H1 (cell line): ENCODE results near the gene NSD2. TPM values are rescaled to one million over a fixed set of nuclear protein-coding genes. Genes with fewer than 3 reads are reported as not detected.

Source experiments
- CTCF ChIA-PET: fragments of 300-600 bp; sonication (Branson Sonifier 250); formaldehyde crosslinking; loops from one replicate; lab custom pipeline; 2021; ENCODE audit not compliant: partially characterized antibody; lab: Charles Lee
- POLR2A ChIA-PET: fragments of 300-600 bp; sonication (Branson Sonifier 250); formaldehyde crosslinking; loops from one replicate; lab custom pipeline; 2021; ENCODE audit warnings: inconsistent platforms; ENCODE audit not compliant: partially characterized antibody; lab: Charles Lee
- DNase-seq, 2 experiments: peaks; one replicate each; pipeline versions ENCODE4 v3.0.0 to v3.0.0-alpha.2; 2010 to 2022; ENCODE audit warnings: low spot score in 2 of 2, low read depth in 1 of 2, mixed read lengths in 1 of 2
- FAIRE-seq: peaks from 2 replicates; lab custom pipeline; 2011; peaks lifted over from hg19 to GRCh38; lab: Jason Lieb, UNC
- H2AFZ ChIP-seq: 2 replicates; pipeline ENCODE4 v1.8.1; 2012; ENCODE audit warnings: low read length, inconsistent platforms
- H2AK5ac ChIP-seq: 2 replicates; pipeline ENCODE4 v1.6.1; 2013; ENCODE audit warnings: low read depth, low read length
- H2BK120ac ChIP-seq: replicated peaks from 2 replicates; pipeline ENCODE3; 2013; ENCODE audit warnings: low read depth, low read length, inconsistent platforms
- H2BK12ac ChIP-seq: 2 replicates; pipeline ENCODE4 v1.6.1; 2013; ENCODE audit warnings: low read depth, low read length
- H2BK15ac ChIP-seq: 2 replicates; pipeline ENCODE4 v1.6.1; 2013; ENCODE audit warnings: low read length
- H2BK20ac ChIP-seq: 2 replicates; pipeline ENCODE4 v1.6.1; 2013; ENCODE audit warnings: low read length
- H2BK5ac ChIP-seq: 2 replicates; pipeline ENCODE4 v1.6.1; 2013; ENCODE audit warnings: low read depth, low read length
- H3K14ac ChIP-seq: 2 replicates; pipeline ENCODE4 v1.6.1; 2013; ENCODE audit warnings: inconsistent platforms; ENCODE audit not compliant: insufficient read length
- H3K18ac ChIP-seq: 2 replicates; pipeline ENCODE4 v1.6.1; 2013; ENCODE audit warnings: low read length; ENCODE audit errors: extremely low read depth
- H3K23ac ChIP-seq: 2 replicates; pipeline ENCODE4 v1.6.1; 2013; ENCODE audit warnings: inconsistent platforms; ENCODE audit not compliant: insufficient read length
- H3K23me2 ChIP-seq: 2 replicates; pipeline ENCODE4 v1.6.1; 2013; ENCODE audit warnings: low read depth, low read length
- H3K27ac ChIP-seq: 2 replicates; pipeline ENCODE4 v1.6.1; 2011; ENCODE audit warnings: low read depth, low read length, inconsistent platforms
- H3K27me3 ChIP-seq, 4 experiments: replicated peaks in 1 of 4; 1 replicate in 1 of 4; 2 replicates in 3 of 4; pipeline versions ENCODE4 v1.6.1 to v1.8.1; 2011 to 2013; ENCODE audit warnings: low read length in 3 of 4, mild to moderate bottlenecking in 3 of 4, inconsistent platforms in 2 of 4, mixed read lengths in 2 of 4, moderate library complexity in 1 of 4; ENCODE audit not compliant: control insufficient read depth in 3 of 4, insufficient read depth in 3 of 4; ENCODE audit errors: extremely low read depth in 1 of 4
- H3K36me3 ChIP-seq, 4 experiments: 2 replicates each; pipeline versions ENCODE4 v1.6.1 to v1.8.1; 2011 to 2013; ENCODE audit warnings: mild to moderate bottlenecking in 4 of 4, low read length in 3 of 4, moderate library complexity in 2 of 4, control low read depth in 1 of 4, inconsistent platforms in 1 of 4; ENCODE audit not compliant: insufficient read depth in 4 of 4, control insufficient read depth in 2 of 4
- H3K4ac ChIP-seq: replicated peaks from 2 replicates; pipeline ENCODE3; 2013; ENCODE audit warnings: low read length, low read depth, mixed read lengths, inconsistent platforms; ENCODE audit not compliant: insufficient read length
- H3K4me1 ChIP-seq, 4 experiments: replicated peaks in 1 of 4; 1 replicate in 1 of 4; 2 replicates in 3 of 4; pipeline versions ENCODE4 v1.6.1 to v1.8.1; 2011 to 2013; ENCODE audit warnings: low read length in 3 of 4, inconsistent platforms in 2 of 4, mixed read lengths in 1 of 4; ENCODE audit not compliant: insufficient read depth in 4 of 4, control insufficient read depth in 3 of 4
- H3K4me2 ChIP-seq, 2 experiments: 2 replicates each; pipeline versions ENCODE4 v1.6.1 to v1.8.1; 2011 to 2013; ENCODE audit warnings: low read depth in 2 of 2, low read length in 2 of 2, control low read depth in 1 of 2, inconsistent platforms in 1 of 2, mild to moderate bottlenecking in 1 of 2; ENCODE audit not compliant: insufficient read depth in 1 of 2
- H3K4me3 ChIP-seq, 4 experiments: fragments of 200-600, 300-600 bp in 1 of 4; sonication (generic), shearing (Covaris generic), sonication (Bioruptor Twin) in 1 of 4; 2 replicates each; pipeline versions ENCODE4 v1.5.1 to v1.8.1; 2011 to 2016; ENCODE audit warnings: low read length in 4 of 4, low read depth in 3 of 4, control low read depth in 2 of 4, inconsistent platforms in 2 of 4, mild to moderate bottlenecking in 2 of 4, mixed read lengths in 1 of 4, moderate library complexity in 1 of 4; ENCODE audit not compliant: insufficient read depth in 2 of 4; ENCODE audit errors: extremely low read depth in 1 of 4
- H3K56ac ChIP-seq: replicated peaks from 2 replicates; pipeline ENCODE3; 2013; ENCODE audit warnings: low read depth, mild to moderate bottlenecking, mixed read lengths, low read length, inconsistent platforms; ENCODE audit not compliant: insufficient read length
- H3K79me1 ChIP-seq: 2 replicates; pipeline ENCODE4 v1.6.1; 2013; ENCODE audit warnings: low read depth, low read length, control low read depth
- H3K79me2 ChIP-seq, 2 experiments: 2 replicates each; pipeline versions ENCODE4 v1.6.1 to v1.8.1; 2012 to 2013; ENCODE audit warnings: low read length in 2 of 2, mild to moderate bottlenecking in 2 of 2, inconsistent platforms in 1 of 2; ENCODE audit not compliant: insufficient read depth in 2 of 2, control insufficient read depth in 1 of 2
- H3K9ac ChIP-seq, 4 experiments: replicated peaks in 1 of 4; 1 replicate in 1 of 4; 2 replicates in 3 of 4; pipeline versions ENCODE4 v1.6.1 to v1.8.1; 2011 to 2013; ENCODE audit warnings: low read depth in 3 of 4, low read length in 3 of 4, control low read depth in 2 of 4, mild to moderate bottlenecking in 2 of 4, moderate library complexity in 2 of 4, inconsistent platforms in 1 of 4; ENCODE audit errors: extremely low read depth in 1 of 4
- H3K9me3 ChIP-seq, 2 experiments: 2 replicates each; pipeline versions ENCODE4 v1.6.1 to v1.8.1; 2012 to 2013; ENCODE audit warnings: mild to moderate bottlenecking in 2 of 2, moderate library complexity in 2 of 2, control low read depth in 1 of 2, inconsistent platforms in 1 of 2, low read depth in 1 of 2, low read length in 1 of 2, mixed read lengths in 1 of 2; ENCODE audit not compliant: insufficient read depth in 2 of 2
- H4K20me1 ChIP-seq, 2 experiments: replicated peaks in 1 of 2; 2 replicates each; pipeline versions ENCODE3 to v1.8.1; 2011 to 2013; ENCODE audit warnings: inconsistent platforms in 2 of 2, low read length in 2 of 2, mild to moderate bottlenecking in 1 of 2; ENCODE audit not compliant: insufficient read depth in 2 of 2, control insufficient read depth in 1 of 2
- H4K5ac ChIP-seq: 2 replicates; pipeline ENCODE4 v1.6.1; 2013; ENCODE audit warnings: low read length, low read depth, mixed read lengths, inconsistent platforms; ENCODE audit not compliant: insufficient read length
- H4K8ac ChIP-seq: 2 replicates; pipeline ENCODE4 v1.8.0; 2013; ENCODE audit warnings: mild to moderate bottlenecking, moderate library complexity, low read length, inconsistent platforms; ENCODE audit not compliant: insufficient read depth; ENCODE audit errors: extremely low read depth
- H4K91ac ChIP-seq: replicated peaks from 2 replicates; pipeline ENCODE3; 2013; ENCODE audit warnings: low read length, mixed read lengths, inconsistent platforms; ENCODE audit not compliant: insufficient read length
- CTBP2 ChIP-seq: IDR thresholded peaks from 2 replicates; pipeline ENCODE4 v1.7.0; 2011; ENCODE audit warnings: borderline replicate concordance, mild to moderate bottlenecking, moderate library complexity, mixed read lengths, low read length; ENCODE audit not compliant: insufficient read depth, insufficient read length
- RAD21 ChIP-seq, 2 experiments: IDR thresholded peaks in 1 of 2; conservative IDR thresholded peaks in 1 of 2; 2 replicates each; pipeline ENCODE4 v1.6.1; 2011; ENCODE audit warnings: low read depth in 2 of 2, low read length in 2 of 2, improper control_type of control experiment in 1 of 2, inconsistent platforms in 1 of 2, mild to moderate bottlenecking in 1 of 2, moderate library complexity in 1 of 2
- RFX5 ChIP-seq: IDR thresholded peaks from 2 replicates; pipeline ENCODE4 v1.6.1; 2011; ENCODE audit warnings: low read depth, low read length, improper control_type of control experiment, borderline replicate concordance
- WGBS, 2 experiments: shearing (Covaris generic) in 1 of 2; methylation state at CpG; one replicate each; pipeline versions ENCODE4 v1.1.6 to v1.1.7; 2013 to 2015; ENCODE audit warnings: low lambda C conversion rate in 2 of 2, mixed read lengths in 2 of 2, inconsistent platforms in 1 of 2, low coverage in 1 of 2, missing lambda C conversion rate in 1 of 2; ENCODE audit not compliant: insufficient replicate concordance in 2 of 2, insufficient coverage in 1 of 2, insufficient read length in 1 of 2; ENCODE audit errors: extremely low coverage in 1 of 2, missing lambda C conversion rate in 1 of 2; 5-methylcytosine and 5-hydroxymethylcytosine counted together
- polyA plus RNA-seq, 7 experiments: library from polyadenylated mRNA; depleted of rRNA in 3 of 7; stranded (reverse) in 5 of 7; unstranded in 2 of 7; fragments of >200 nt in 5 of 7; fragments of 200-250 nt in 2 of 7; gene quantifications; 1 replicate in 5 of 7; 2 replicates in 1 of 7; 4 replicates in 1 of 7; pipeline versions ENCODE4 v1.2.1 to v1.2.3, GENCODE V29; 2011 to 2013; ENCODE audit warnings: missing spikeins in 2 of 7, mixed read lengths in 2 of 7
- total RNA-seq: library from RNA; stranded (reverse); fragmentation: NEBNext Ultra II Directional; extraction: Animal tissue kit (Norgen Biotek cat#: 25700); gene quantifications from 2 replicates; pipeline ENCODE4 v1.2.1, GENCODE V29; 2021
- TF ChIP-seq, protein P1 (sequence below), 3 experiments: IDR thresholded peaks; 1 replicate in 2 of 3; 2 replicates in 1 of 3; pipeline versions ENCODE4 v1.5.1 to v1.6.1; 2011; ENCODE audit warnings: low read length in 3 of 3, mild to moderate bottlenecking in 3 of 3, inconsistent platforms in 2 of 3, low read depth in 1 of 3, moderate library complexity in 1 of 3; ENCODE audit not compliant: insufficient read depth in 1 of 3; ENCODE audit errors: control extremely low read depth in 1 of 3

Gene NSD2
- total and polyA plus RNA-seq, 2 of the 8 experiments (the other 6 are each of a cell fraction or from before 2014, with no cell fraction given) = 26.7 to 129 TPM

DNA sequence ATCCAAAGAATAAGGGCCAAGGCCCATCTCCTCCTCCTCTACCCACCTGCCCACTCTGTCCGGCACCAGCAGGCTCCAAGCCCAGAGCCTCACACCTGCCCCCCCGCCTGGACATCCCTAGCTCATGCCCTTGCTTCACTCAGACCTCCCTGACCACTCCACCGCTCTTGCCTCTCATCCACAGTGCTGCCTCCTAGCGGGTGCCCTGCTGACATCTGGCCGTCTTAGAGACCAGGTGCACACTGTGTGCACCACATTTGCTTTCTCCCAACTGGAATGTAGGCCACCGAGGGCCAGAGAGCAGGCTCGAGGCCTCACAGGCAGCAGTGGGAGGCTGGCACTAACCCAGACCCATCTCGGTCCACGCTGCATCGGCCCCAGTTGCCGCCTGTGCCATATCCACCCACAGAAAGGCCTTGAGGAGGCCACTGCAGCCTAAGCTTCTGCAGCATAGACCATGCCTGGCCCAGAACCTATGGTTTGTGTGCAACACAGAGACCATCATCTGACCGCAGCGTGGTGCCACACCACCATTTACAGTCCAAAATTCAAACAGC, 28.8 kb upstream of the NSD2 start:
- Histone ChIP-seq H3K23ac (no peak overlapping the region), H3K4ac (no peak overlapping the region), H3K56ac (no peak overlapping the region), H4K20me1 (peaks cover 1 to 19% of the 10 kb centered on the region in 2 experiments), H2BK20ac (no peak overlapping the region), H3K79me1 (peaks cover 10% of the 10 kb centered on the region), H3K18ac (no peak overlapping the region), H3K9me3 (no peaks in the 10 kb centered on the region), H4K91ac (no peak overlapping the region), H3K27ac (no peak overlapping the region), H3K4me3 (no peak overlapping the region), H2AFZ (no peak overlapping the region), H3K27me3 (no peaks in the 10 kb centered on the region), H2BK15ac (no peak overlapping the region), H2BK120ac (peak overlapping the region; percentile 22), H3K79me2 (no peaks in the 10 kb centered on the region), H3K36me3 (peaks cover 0 to 10% (median 6%) of the 10 kb centered on the region in 4 experiments; a peak in 6 of 8 replicates), H4K5ac (no peak overlapping the region), H3K23me2 (no peaks in the 10 kb centered on the region), H2BK5ac (no peak overlapping the region), H3K4me1 (no peaks in the 10 kb centered on the region), H3K14ac (no peak overlapping the region), H2BK12ac (no peak overlapping the region), H4K8ac (no peak overlapping the region), H2AK5ac (no peak overlapping the region), H3K9ac (no peak overlapping the region), H3K4me2 (no peak overlapping the region)
- DNase-seq = no peak
- ChIA-PET CTCF (interaction anchor here (0.6 to 3.1 kb wide), 11 partner anchors 9 to 320 kb away, joined by 3 to 16 read pairs (median 3); no protein-coding TSS in a partner anchor), POLR2A (interaction anchor here (1.2 kb wide), 1 partner anchor 130 kb away, joined by 3 read pairs; the partner anchor contains the start of gene SLBP)
- TF ChIP-seq CTBP2 (no peak), RAD21 (IDR thresholded peaks at IDR 0.05 in 1 of 2, conservative IDR thresholded peaks at IDR 0.05 in 1 of 2; ENCODE audit: low read depth in 2 of 2, low read length in 2 of 2) (peak in 1 of 2 experiments; percentile 22; a peak in 1 of 4 replicates), RFX5 (no peak)
- TF ChIP-seq, protein P1, sequence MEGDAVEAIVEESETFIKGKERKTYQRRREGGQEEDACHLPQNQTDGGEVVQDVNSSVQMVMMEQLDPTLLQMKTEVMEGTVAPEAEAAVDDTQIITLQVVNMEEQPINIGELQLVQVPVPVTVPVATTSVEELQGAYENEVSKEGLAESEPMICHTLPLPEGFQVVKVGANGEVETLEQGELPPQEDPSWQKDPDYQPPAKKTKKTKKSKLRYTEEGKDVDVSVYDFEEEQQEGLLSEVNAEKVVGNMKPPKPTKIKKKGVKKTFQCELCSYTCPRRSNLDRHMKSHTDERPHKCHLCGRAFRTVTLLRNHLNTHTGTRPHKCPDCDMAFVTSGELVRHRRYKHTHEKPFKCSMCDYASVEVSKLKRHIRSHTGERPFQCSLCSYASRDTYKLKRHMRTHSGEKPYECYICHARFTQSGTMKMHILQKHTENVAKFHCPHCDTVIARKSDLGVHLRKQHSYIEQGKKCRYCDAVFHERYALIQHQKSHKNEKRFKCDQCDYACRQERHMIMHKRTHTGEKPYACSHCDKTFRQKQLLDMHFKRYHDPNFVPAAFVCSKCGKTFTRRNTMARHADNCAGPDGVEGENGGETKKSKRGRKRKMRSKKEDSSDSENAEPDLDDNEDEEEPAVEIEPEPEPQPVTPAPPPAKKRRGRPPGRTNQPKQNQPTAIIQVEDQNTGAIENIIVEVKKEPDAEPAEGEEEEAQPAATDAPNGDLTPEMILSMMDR (IDR thresholded peaks at IDR 0.05; ENCODE audit: control extremely low read depth in 1 of 3, insufficient read depth in 1 of 3, low read depth in 1 of 3, low read length in 3 of 3) = peak in 2 of 3 experiments; percentile 35 to 43; a peak in 2 of 4 replicates
- no peak for FAIRE-seq
- 91% methylated on average over 13 of the region's 13 CpGs; no CpG with 5 or more reads in 1 of the 2 experiments for WGBS, 2 experiments
